ENCODE results near the gene PLXDC2. TPM values are rescaled to one million over a fixed set of nuclear protein-coding genes. Genes with fewer than 3 reads are reported as not detected.

Gene PLXDC2
- total RNA-seq, 1 donor from 2014 or later, result 92.0 TPM

DNA sequence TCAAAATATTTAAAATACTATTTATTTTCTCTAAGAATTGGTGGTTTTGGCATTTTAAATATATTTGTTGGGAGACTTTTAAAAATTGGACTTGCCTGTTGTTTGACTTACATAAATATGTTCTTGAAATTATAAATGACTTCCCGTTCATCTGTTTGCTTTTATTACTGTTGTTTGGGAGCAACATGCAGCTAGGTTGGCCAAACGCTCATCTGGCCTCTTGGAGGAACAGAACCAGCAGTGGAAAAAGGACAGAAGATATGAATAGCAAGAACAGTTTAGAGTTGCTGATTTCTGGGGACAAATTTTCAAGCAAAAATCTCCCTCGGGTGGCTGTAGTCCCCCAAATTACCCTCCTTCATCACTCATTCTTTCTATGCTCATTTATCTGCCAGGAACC is 41.6 kb downstream of the PLXDC2 start:
- DNase-seq (ENCODE audit: low spot score), result no peak

DNA sequence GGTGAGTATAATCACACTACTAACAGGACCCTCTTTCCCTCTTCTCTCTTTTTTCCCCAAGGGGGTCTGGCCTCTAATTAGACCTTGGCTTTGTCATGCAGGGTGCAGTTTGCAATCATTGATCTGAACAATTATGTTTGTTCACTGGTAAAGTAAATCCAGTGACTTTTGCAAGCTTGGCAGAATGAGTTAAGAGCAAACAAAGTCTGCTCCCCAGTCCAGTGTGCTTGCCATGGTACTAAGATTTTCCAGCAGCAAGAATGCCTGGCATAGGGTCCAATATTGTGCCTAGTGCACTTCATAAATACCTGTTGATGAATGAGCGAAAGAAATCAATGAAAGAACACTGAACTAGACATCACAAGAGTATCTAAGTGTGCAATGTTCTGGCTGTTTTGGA is 43.9 kb downstream of the PLXDC2 start:
- DNase-seq (ENCODE audit: low spot score), result no peak

- no peak for DNase-seq (ENCODE audit: low spot score)
These were observed 46.7 kb downstream of the PLXDC2 start for GRCh38 chr10:19862811-19863515.

DNA sequence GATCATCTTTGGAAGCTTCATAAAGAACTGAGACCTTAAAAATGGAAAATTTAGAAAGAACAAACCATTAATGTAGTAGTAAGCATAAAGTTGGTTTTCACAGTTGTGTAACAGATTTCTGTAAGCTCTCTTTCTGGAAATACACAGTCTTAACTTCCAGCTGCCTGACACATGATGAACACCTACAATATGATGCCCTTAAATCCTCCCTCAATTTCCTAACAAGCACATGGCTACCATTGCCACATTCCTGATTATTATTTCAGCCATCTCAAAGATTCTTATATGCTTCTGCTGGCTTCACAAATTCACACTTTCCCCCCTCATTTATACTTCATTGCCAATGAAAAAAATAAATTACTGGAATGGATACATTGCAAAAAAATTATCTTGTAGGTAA is 49.4 kb downstream of the PLXDC2 start:
- DNase-seq (ENCODE audit: low spot score), result no peak

DNA sequence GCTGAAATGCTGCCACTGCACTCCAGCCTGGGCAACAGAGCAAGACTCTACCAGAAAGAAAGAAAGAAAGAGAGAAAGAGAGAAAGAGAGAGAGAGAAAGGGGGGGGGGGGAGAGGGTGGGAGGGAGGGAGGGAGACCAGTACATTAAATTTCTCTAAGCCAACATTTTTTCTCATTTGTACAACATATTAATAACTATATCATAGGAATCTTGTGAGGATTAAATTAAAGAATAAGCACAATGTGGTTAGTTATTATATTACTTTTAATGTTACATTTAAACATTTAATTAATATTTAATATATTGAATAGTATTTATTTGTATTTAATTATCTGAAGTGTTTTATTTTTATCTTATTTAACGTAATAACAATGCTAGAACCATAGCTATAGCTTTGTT is 53.1 kb downstream of the PLXDC2 start:
- DNase-seq (ENCODE audit: low spot score), result no peak

- DNase-seq (ENCODE audit: low spot score), result no peak
These were observed 56.5 kb downstream of the PLXDC2 start for GRCh38 chr10:19872504-19873271.

DNA sequence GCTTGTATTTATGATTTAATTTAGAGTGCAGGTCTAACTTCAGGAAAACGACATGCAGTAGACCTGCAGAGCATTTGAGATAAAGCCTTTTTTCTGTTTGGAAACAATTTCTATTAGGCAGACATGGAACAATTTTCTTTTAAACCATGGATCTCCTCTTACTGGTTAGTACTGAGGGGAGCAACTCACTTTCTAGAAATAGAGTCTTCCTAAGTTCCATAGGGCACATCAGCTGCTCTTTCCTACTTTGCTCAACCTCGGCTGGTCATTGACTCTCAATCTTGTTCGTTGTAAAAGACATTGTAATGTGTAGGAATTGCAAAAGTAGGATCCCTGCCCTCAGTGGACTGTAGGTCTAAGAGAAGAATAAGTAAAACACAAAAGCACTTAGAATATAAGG is 58.0 kb downstream of the PLXDC2 start:
- no peak for DNase-seq (ENCODE audit: low spot score)

GRCh38 chr10:19874791-19875190 is 58.6 kb downstream of the PLXDC2 start:
- DNase-seq (ENCODE audit: low spot score), result peak; percentile 25

DNA sequence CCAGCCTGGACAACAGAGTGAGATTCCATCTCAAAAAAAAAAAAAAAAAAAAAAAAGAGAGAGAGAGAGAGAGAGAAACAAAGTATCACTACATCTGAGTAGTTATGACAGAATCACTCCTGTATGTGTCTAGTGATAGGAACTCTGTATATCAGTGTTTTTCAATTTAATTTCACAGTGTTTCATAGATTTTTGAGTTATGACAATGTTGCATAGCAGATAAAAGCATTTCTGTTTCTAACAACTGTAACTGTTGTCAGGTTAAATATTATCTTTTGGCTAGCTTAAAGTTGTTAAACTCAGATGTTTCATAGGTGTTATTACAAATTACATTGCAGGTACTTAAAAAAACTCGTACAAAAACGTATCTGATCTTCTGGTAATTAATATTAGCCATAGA is 60.3 kb downstream of the PLXDC2 start:
- no peak for DNase-seq (ENCODE audit: low spot score)

DNA sequence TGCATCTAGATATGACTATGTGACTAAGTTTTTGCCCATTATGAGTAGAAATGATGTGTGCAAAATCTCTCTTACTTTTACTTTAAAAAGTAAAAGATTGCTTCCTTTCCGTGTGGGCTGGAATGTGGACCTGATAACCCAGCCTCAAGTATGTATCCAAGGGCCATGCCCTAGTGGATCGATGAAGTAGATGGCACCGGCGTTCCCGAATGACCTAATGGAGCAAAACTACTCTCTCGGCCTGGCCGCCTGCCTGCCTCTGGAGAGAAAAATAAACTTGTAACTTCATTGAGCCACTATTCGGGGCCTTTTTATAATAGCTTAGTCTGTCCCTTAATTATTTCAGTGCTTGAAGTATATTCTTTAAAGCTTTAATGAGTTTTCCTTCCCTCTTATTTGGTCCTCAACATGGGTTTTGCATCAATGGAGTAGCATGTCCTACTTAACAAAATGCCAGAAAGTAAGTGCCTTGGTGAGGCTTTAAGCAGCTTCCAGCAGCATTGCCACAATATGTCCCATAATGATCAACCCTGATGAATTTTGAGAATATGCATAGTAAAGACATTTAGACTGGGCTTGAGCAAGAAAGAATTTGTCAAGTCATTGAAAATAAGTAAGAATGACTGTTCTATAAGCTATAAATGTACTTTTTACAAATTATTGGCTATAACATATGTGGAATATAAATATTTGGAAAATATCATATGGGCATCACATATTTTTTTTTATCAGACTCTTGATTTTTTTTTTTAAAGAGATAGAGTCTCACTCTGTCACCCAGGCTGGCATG is 61.4 kb downstream of the PLXDC2 start:
- DNase-seq (ENCODE audit: low spot score), result peak; percentile 87

- no peak for DNase-seq (ENCODE audit: low spot score)
These were observed 66.4 kb downstream of the PLXDC2 start for GRCh38 chr10:19882621-19883020.

GRCh38 chr10:19888061-19888660 is 71.9 kb downstream of the PLXDC2 start:
- DNase-seq (ENCODE audit: low spot score), result peak; percentile 45

DNA sequence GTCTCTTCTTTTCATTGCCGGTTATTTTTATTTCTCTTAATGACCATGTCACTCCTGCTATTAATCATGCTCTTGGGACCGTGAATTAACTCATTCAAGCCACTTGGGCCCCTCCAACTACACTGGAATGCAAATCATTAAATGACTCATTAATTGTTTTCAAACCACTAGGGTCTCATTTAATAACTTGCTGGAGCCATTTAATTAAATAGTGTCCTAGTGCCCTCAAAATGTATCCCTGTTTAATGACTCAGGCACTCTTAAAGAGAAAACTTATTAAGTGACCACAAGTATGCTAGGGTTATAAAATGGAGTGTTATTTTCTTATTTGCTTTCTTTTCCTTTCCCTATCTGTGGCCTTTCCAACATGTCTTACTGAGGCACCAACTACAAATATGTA is 73.0 kb downstream of the PLXDC2 start:
- DNase-seq (ENCODE audit: low spot score), result no peak

GRCh38 chr10:19891429-19891828 is 75.2 kb downstream of the PLXDC2 start:
- DNase-seq (ENCODE audit: low spot score), result no peak

- peak; percentile 48 for DNase-seq (ENCODE audit: low spot score)
These were observed 76.0 kb downstream of the PLXDC2 start for GRCh38 chr10:19892270-19892669.

DNA sequence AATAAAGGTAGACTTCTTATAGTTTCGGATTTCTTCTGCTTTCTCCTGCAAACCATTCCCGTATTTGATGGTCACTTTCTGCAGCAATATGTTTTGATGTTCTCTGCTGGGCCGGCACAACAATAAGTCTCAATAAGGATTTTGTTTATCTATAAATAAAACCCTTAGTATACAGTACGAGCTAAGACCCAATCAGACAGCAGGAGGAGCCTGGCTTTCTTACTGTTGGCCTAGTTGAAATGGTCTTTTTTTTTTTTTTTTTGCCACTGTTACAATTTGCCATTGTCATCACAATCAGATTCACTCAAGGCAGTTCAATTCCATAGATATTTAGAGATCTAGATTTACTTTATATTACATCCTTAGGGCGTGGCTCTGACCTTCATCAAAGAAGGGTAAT is 76.4 kb downstream of the PLXDC2 start:
- no peak for DNase-seq (ENCODE audit: low spot score)

DNA sequence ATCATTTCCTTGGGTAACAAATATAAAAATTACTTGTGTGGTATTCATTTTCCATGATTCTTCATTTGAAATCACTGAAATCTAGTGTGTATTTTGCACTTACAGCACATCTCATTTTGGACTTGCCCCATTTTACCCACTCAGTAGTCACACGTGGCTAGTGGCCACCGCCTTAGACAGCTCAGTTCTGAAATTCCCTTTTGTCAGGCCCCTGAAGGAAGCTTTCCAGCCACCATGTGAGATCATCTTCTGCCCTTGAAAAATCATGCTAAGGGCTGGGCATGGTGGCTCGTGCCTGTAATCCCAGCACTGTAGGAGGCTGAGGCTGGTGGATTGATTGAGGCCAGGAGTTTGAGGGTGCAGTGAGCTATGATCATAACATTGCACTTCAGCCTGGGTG is 79.3 kb downstream of the PLXDC2 start:
- no peak for DNase-seq (ENCODE audit: low spot score)

DNA sequence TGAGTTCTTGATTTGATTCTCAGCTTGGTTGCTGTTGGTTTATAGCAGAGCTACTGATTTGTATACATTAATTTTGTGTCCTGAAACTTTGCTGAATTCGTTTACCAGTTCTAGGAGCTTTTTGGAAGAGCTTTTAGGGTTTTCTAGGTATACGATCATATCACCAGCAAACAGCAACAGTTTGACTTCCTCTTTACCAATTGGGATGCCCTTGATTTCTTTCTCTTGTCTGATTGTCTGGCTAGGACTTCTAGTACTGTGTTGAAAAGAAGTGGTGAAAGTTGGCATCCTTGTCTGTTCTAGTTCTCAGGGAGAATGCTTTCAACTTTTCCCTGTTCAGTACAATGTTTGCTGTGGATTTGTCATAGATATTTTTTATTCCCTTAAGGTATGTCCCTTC is 86.2 kb downstream of the PLXDC2 start:
- no peak for DNase-seq (ENCODE audit: low spot score)

- DNase-seq (ENCODE audit: low spot score), result no peak
These were observed 88.0 kb downstream of the PLXDC2 start for GRCh38 chr10:19904202-19904661.

GRCh38 chr10:19906108-19906791 is 90.0 kb downstream of the PLXDC2 start:
- no peak for DNase-seq (ENCODE audit: low spot score)

GRCh38 chr10:19908991-19909696 is 92.9 kb downstream of the PLXDC2 start:
- no peak for DNase-seq (ENCODE audit: low spot score)
